Measurements from ENCODE around the gene DMBT1.

DNA sequence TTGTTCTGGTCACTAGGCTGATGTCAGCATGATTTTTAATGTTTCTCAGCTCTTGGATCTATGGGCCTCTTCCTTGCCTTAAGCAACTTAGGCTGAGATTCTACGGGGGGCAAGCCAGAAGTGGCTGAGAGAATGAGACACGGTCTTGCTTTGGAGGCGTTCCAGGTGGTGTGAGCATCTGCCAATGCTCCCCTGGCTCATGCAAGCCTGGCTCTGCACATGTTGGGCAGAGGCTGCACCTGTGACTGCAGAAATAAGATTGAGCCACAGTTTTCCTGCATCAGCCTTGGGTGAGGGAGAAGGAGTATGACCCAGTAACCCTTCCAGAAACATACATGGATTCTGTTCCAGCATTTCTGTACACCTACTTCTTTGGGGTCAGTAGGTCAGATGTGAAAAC, 97.2 kb downstream of the DMBT1 start:
- TF ChIP-seq POLR2AphosphoS5 (IDR thresholded peaks at IDR 0.05; ENCODE audit: low read depth, low read length) = no peak
- TF ChIP-seq POLR2A (IDR thresholded peaks at IDR 0.05; ENCODE audit: low read depth, low read length) = no peak
